ENCODE data around the gene SKA3.

Gene SKA3

DNA sequence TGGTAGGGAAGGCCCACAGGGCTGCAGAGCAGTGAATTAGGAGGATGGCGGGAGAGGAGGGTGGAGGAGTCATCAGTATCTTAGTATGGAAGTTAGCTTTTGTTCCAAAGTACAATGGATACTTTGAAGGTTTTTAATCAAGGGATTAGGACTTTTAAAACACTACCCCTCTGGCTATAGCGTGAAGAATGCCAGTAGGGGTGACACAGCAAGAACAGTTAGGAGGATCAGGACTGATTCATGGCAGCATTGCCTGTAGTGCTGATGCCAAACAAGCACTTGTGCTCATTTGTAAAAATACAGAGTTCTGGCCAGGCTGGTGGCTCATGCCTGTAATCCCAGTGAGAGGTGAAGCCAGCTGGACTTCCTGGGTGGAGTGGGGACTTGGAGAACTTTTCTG is 46.2 kb downstream of the SKA3 start:
- ChIA-PET CTCF (no interaction called here), POLR2A (interaction anchor here (1.3 kb wide), 1 partner anchor 46 kb away, joined by 3 read pairs; the partner anchor contains the start of gene SKA3)
- no peaks in the 10 kb centered on the region for H3K36me3 ChIP-seq (ENCODE audit: control insufficient read depth in 2 of 2, insufficient read depth in 1 of 2, low read length in 2 of 2)

GRCh38 chr13:21124852-21125251 is 51.5 kb downstream of the SKA3 start:
- ChIA-PET POLR2A (interaction anchor here (0.5 to 0.9 kb wide), 2 partner anchors 52 to 59 kb away, joined by 3 to 5 read pairs; partner anchors contain the start of genes MRPL57 and SKA3), CTCF (interaction anchor here (0.6 kb wide), 1 partner anchor 14 kb away, joined by 5 read pairs; no protein-coding TSS in a partner anchor)
- Histone ChIP-seq H3K27ac (ENCODE audit: extremely low read depth, low read depth, low read length) (no peak overlapping the region), H3K36me3 (ENCODE audit: control insufficient read depth in 2 of 2, insufficient read depth in 1 of 2, low read length in 2 of 2) (no peaks in the 10 kb centered on the region), H3K4me1 (ENCODE audit: control insufficient read depth, insufficient read depth, low read length) (no peaks in the 10 kb centered on the region), H3K4me3 (ENCODE audit: low read depth, low read length) (no peak overlapping the region), H3K9me3 (ENCODE audit: control insufficient read depth, insufficient read depth, low read depth, low read length) (no peaks in the 10 kb centered on the region)
- TF ChIP-seq ZNF600 (tag by site-specific recombination; IDR thresholded peaks at IDR 0.05) (peak; percentile 34; the same call in 1 of the 2 replicates), GLI4 (tag by site-specific recombination; IDR thresholded peaks at IDR 0.05) (no peak), ZIC2 (tag by site-specific recombination; IDR thresholded peaks at IDR 0.05) (peak; percentile 38), FEZF1 (tag by site-specific recombination; IDR thresholded peaks at IDR 0.05) (no peak), ZNF366 (tag by site-specific recombination; conservative IDR thresholded peaks at IDR 0.05) (no peak), ZBTB17 (tag by site-specific recombination; IDR thresholded peaks at IDR 0.05) (0 out of 2 replicates have a peak, but pooled peaks have one; percentile 42), SP7 (tag by site-specific recombination; IDR thresholded peaks at IDR 0.05) (peak; percentile 89), ZNF335 (tag by site-specific recombination; conservative IDR thresholded peaks at IDR 0.05) (peak; percentile 39), ZNF660 (tag by site-specific recombination; IDR thresholded peaks at IDR 0.05) (peak; percentile 79; the same call in 1 of the 2 replicates), ZNF341 (tag by site-specific recombination; IDR thresholded peaks at IDR 0.05; ENCODE audit: low read depth) (0 out of 2 replicates have a peak, but pooled peaks have one; percentile 32), ZNF280C (tag by site-specific recombination; IDR thresholded peaks at IDR 0.05) (no peak), ZNF423 (tag by site-specific recombination; IDR thresholded peaks at IDR 0.05) (0 out of 2 replicates have a peak, but pooled peaks have one; percentile 9)
- TF ChIP-seq, protein P1, sequence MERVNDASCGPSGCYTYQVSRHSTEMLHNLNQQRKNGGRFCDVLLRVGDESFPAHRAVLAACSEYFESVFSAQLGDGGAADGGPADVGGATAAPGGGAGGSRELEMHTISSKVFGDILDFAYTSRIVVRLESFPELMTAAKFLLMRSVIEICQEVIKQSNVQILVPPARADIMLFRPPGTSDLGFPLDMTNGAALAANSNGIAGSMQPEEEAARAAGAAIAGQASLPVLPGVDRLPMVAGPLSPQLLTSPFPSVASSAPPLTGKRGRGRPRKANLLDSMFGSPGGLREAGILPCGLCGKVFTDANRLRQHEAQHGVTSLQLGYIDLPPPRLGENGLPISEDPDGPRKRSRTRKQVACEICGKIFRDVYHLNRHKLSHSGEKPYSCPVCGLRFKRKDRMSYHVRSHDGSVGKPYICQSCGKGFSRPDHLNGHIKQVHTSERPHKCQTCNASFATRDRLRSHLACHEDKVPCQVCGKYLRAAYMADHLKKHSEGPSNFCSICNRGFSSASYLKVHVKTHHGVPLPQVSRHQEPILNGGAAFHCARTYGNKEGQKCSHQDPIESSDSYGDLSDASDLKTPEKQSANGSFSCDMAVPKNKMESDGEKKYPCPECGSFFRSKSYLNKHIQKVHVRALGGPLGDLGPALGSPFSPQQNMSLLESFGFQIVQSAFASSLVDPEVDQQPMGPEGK (tag by site-specific recombination; IDR thresholded peaks at IDR 0.05): 0 out of 2 replicates have a peak, but pooled peaks have one; percentile 28

More for the DNA sequence above, 46.2 kb downstream of the SKA3 start:
- no peaks in the 10 kb centered on the region for H3K9me3 ChIP-seq (ENCODE audit: control insufficient read depth, insufficient read depth, low read depth, low read length)
- TF ChIP-seq ZNF660 (tag by site-specific recombination; IDR thresholded peaks at IDR 0.05) (no peak), REPIN1 (tag by site-specific recombination; IDR thresholded peaks at IDR 0.05; ENCODE audit: low read depth) (no peak), MYNN (tag by site-specific recombination; IDR thresholded peaks at IDR 0.05; ENCODE audit: borderline replicate concordance) (no peak), ZNF747 (tag by site-specific recombination; IDR thresholded peaks at IDR 0.05) (no peak), ZBTB48 (tag by site-specific recombination; IDR thresholded peaks at IDR 0.05) (no peak), ZNF521 (tag by site-specific recombination; IDR thresholded peaks at IDR 0.05) (no peak), ZNF623 (tag by site-specific recombination; IDR thresholded peaks at IDR 0.05) (no peak), ZNF341 (tag by site-specific recombination; IDR thresholded peaks at IDR 0.05; ENCODE audit: low read depth) (no peak), ZNF510 (tag by site-specific recombination; IDR thresholded peaks at IDR 0.05; ENCODE audit: insufficient replicate concordance) (no peak), HOXA7 (CRISPR knock-in tag; IDR thresholded peaks at IDR 0.05; ENCODE audit: borderline replicate concordance) (no peak)
- H3K27ac ChIP-seq (ENCODE audit: extremely low read depth, low read depth, low read length): no peak overlapping the region
- no peak overlapping the region for H3K4me3 ChIP-seq (ENCODE audit: low read depth, low read length)
- H3K4me1 ChIP-seq (ENCODE audit: control insufficient read depth, insufficient read depth, low read length): peaks cover 3% of the 10 kb centered on the region; the same call in 1 of the 2 replicates
